ENCODE data around the gene PPP2R3C. TPM values are rescaled to one million over a fixed set of nuclear protein-coding genes. Genes with fewer than 3 reads are reported as not detected.

Gene PPP2R3C
- total and polyA plus RNA-seq, 2 of the 13 experiments (the other 11 are each of a cell fraction or from before 2014, with no cell fraction given): 63.4 to 102 TPM

DNA sequence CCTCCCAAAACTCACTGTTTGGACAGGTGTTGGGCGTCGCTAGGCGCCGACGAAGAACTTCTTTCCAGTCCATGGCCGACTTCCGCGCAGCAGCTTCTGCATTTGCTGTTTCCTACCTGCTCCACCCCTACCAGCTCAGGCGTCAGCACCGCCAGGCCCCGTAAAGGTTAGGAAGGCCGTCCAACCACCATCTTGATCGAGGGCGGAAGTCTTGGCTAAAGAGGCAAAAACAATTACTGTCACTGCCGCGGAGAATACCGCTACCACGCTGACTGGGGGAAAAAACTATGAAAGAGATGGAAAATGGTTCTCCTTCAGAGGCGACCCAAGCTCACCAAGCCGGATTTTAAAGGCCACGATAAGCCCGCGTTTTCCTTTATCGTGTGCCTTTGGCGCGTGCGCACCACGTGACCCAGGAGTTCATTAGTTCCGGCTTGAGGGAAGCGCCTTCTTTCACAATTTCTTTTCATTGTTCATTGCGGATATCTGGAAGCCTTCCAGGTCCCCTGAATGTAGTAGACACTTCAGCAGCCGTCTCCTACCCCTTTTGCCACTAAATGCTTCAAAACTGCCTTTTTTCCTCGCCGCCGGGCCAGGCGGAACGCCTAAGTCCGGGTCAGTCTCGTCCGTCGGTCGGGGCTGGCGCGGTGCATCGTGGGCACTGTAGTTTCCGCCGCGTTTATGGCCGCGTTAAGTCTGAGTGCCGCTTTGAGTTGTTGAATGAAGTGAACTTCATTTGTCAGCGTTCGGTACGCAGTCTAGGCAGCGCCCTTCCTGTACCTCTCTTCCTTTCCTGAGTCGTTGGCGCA lies at the start of gene PPP2R3C, which contains the start of gene PRORP (continued):
- TF ChIP-seq, protein P1, sequence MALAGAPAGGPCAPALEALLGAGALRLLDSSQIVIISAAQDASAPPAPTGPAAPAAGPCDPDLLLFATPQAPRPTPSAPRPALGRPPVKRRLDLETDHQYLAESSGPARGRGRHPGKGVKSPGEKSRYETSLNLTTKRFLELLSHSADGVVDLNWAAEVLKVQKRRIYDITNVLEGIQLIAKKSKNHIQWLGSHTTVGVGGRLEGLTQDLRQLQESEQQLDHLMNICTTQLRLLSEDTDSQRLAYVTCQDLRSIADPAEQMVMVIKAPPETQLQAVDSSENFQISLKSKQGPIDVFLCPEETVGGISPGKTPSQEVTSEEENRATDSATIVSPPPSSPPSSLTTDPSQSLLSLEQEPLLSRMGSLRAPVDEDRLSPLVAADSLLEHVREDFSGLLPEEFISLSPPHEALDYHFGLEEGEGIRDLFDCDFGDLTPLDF (CRISPR knock-in tag; IDR thresholded peaks at IDR 0.05): peak; percentile 99
- peak; percentile 91; the same call in 1 of the 2 replicates for TF ChIP-seq MAF1 (CRISPR knock-in tag; IDR thresholded peaks at IDR 0.05; ENCODE audit: borderline replicate concordance)
- TF ChIP-seq ZNF556 (CRISPR knock-in tag; IDR thresholded peaks at IDR 0.05; ENCODE audit: borderline replicate concordance): peak; percentile 98
- peak; percentile 47; the same call in 1 of the 2 replicates for TF ChIP-seq ZNF609 (CRISPR knock-in tag; IDR thresholded peaks at IDR 0.05; ENCODE audit: borderline replicate concordance)
- TF ChIP-seq SP1 (IDR thresholded peaks at IDR 0.05): no peak
- peak; percentile 73 for TF ChIP-seq SP1 (CRISPR knock-in tag; IDR thresholded peaks at IDR 0.05)
- TF ChIP-seq KAT8 (CRISPR knock-in tag; IDR thresholded peaks at IDR 0.05): peak; percentile 96
- TF ChIP-seq FIP1L1 (IDR thresholded peaks at IDR 0.05; ENCODE audit: borderline replicate concordance, insufficient read depth, low read depth, low read length): peak; percentile 90
- peak; percentile 94; the same call in 1 of the 2 replicates for TF ChIP-seq ZNF513 (CRISPR knock-in tag; conservative IDR thresholded peaks at IDR 0.05)
- TF ChIP-seq SP140L (CRISPR knock-in tag; IDR thresholded peaks at IDR 0.05; ENCODE audit: borderline replicate concordance): peak; percentile 82
- TF ChIP-seq THAP8 (CRISPR knock-in tag; IDR thresholded peaks at IDR 0.05; ENCODE audit: borderline replicate concordance): peak; percentile 99
- TF ChIP-seq ZNF33A (CRISPR knock-in tag; IDR thresholded peaks at IDR 0.05; ENCODE audit: borderline replicate concordance): peak; percentile 96; the same call in 1 of the 2 replicates
- TF ChIP-seq, protein P2, sequence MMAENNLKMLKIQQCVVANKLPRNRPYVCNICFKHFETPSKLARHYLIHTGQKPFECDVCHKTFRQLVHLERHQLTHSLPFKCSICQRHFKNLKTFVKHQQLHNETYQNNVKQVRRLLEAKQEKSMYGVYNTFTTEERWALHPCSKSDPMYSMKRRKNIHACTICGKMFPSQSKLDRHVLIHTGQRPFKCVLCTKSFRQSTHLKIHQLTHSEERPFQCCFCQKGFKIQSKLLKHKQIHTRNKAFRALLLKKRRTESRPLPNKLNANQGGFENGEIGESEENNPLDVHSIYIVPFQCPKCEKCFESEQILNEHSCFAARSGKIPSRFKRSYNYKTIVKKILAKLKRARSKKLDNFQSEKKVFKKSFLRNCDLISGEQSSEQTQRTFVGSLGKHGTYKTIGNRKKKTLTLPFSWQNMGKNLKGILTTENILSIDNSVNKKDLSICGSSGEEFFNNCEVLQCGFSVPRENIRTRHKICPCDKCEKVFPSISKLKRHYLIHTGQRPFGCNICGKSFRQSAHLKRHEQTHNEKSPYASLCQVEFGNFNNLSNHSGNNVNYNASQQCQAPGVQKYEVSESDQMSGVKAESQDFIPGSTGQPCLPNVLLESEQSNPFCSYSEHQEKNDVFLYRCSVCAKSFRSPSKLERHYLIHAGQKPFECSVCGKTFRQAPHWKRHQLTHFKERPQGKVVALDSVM (CRISPR knock-in tag; IDR thresholded peaks at IDR 0.05): peak; percentile 70
- TF ChIP-seq FOXA1 (IDR thresholded peaks at IDR 0.05): no peak
- peak; percentile 48; the same call in 1 of the 2 replicates for TF ChIP-seq FOXA1 (CRISPR knock-in tag; IDR thresholded peaks at IDR 0.05)
- TF ChIP-seq MEIS2 (CRISPR knock-in tag; IDR thresholded peaks at IDR 0.05): peak; percentile 85
- TF ChIP-seq HNRNPL (IDR thresholded peaks at IDR 0.05; ENCODE audit: low read depth, low read length): peak; percentile 79
- TF ChIP-seq ZNF788 (CRISPR knock-in tag; IDR thresholded peaks at IDR 0.05; ENCODE audit: borderline replicate concordance): peak; percentile 87; the same call in 1 of the 2 replicates
